OCI-LY7 (cell line): Measurements from ENCODE around the gene USE1. TPM values are rescaled to one million over a fixed set of nuclear protein-coding genes. Genes with fewer than 3 reads are reported as not detected.
A peak's percentile ranks its signal among the peaks of the same experiment; 100 is the strongest.

Experiments
- BruUV-seq: library from RNA; stranded (reverse); fragments of 400-500 nt; replicated peaks from 2 replicates; lab custom pipeline; 2021; lab: Mats Ljungman, UMichigan
- CTCF ChIA-PET: fragments of 300-600 bp; sonication (Branson Sonifier 250); formaldehyde crosslinking; loops from one replicate; lab custom pipeline; 2022; ENCODE audit warnings: antibody characterized with exemption; ENCODE audit not compliant: unreplicated experiment; lab: Charles Lee
- POLR2A ChIA-PET: fragments of 300-600 bp; sonication (Branson Sonifier 250); formaldehyde crosslinking; loops from one replicate; lab custom pipeline; 2022; ENCODE audit warnings: antibody characterized with exemption; lab: Charles Lee
- DNase-seq: peaks from one replicate; pipeline ENCODE4 v3.0.0-alpha.2; 2015; ENCODE audit warnings: low spot score
- H2AFZ ChIP-seq: fragments of 200-600 bp; sonication (generic), shearing (Covaris generic); 2 replicates; pipeline ENCODE4 v1.6.1; 2014; ENCODE audit warnings: mild to moderate bottlenecking, antibody characterized with exemption, low read length, moderate library complexity
- H3K27ac ChIP-seq: fragments of 200-600 bp; sonication (generic); 2 replicates; pipeline ENCODE4 v1.5.1; 2014; ENCODE audit warnings: mixed run types, low read depth, mild to moderate bottlenecking, moderate library complexity, low read length, inconsistent platforms; ENCODE audit not compliant: poor library complexity, severe bottlenecking
- H3K36me3 ChIP-seq: fragments of 200-600 bp; sonication (generic); 2 replicates; pipeline ENCODE4 v1.6.1; 2014; ENCODE audit warnings: mild to moderate bottlenecking, antibody characterized with exemption, low read length, moderate library complexity, mixed read lengths; ENCODE audit not compliant: insufficient read depth
- H3K4me1 ChIP-seq: fragments of 200-600 bp; sonication (generic); 2 replicates; pipeline ENCODE4 v1.5.1; 2014; ENCODE audit warnings: mild to moderate bottlenecking, low read length; ENCODE audit not compliant: insufficient read depth, poor library complexity, severe bottlenecking
- H3K4me2 ChIP-seq: fragments of 200-600 bp; sonication (generic); 2 replicates; pipeline ENCODE4 v1.6.1; 2014; ENCODE audit warnings: mild to moderate bottlenecking, low read length
- H3K4me3 ChIP-seq: fragments of 200-600 bp; sonication (generic); 2 replicates; pipeline ENCODE4 v1.5.1; 2014; ENCODE audit warnings: mild to moderate bottlenecking, low read depth, low read length; ENCODE audit not compliant: poor library complexity, severe bottlenecking
- H3K79me2 ChIP-seq: fragments of 200-600 bp; sonication (generic); 2 replicates; pipeline ENCODE4 v1.6.1; 2016; ENCODE audit warnings: low read depth, mild to moderate bottlenecking, low read length, moderate library complexity, mixed read lengths; ENCODE audit not compliant: insufficient read depth
- H3K9me2 ChIP-seq: fragments of 200-600 bp; sonication (generic); 2 replicates; pipeline ENCODE4 v1.6.1; 2016; ENCODE audit warnings: mild to moderate bottlenecking, low read length, mixed read lengths; ENCODE audit not compliant: insufficient read depth
- H3K9me3 ChIP-seq: fragments of 200-600 bp; sonication (generic); 2 replicates; pipeline ENCODE4 v1.6.1; 2014; ENCODE audit warnings: mild to moderate bottlenecking, mixed run types, low read length, mixed read lengths
- H4K20me1 ChIP-seq: fragments of 200-600 bp; sonication (generic); 2 replicates; pipeline ENCODE4 v1.6.1; 2014; ENCODE audit warnings: mild to moderate bottlenecking, antibody characterized with exemption, low read length, moderate library complexity, mixed read lengths; ENCODE audit not compliant: insufficient read depth
- EZH2phosphoT487 ChIP-seq: fragments of 200-600 bp; sonication (generic); IDR thresholded peaks from 2 replicates; pipeline ENCODE4 v1.6.1; 2018; ENCODE audit warnings: low read depth, borderline replicate concordance, mild to moderate bottlenecking, mixed run types, antibody characterized with exemption, low read length, moderate library complexity, mixed read lengths
- intact Hi-C: fragments of 100-400 bp; cut with micrococcal nuclease; formaldehyde crosslinking; loops from one replicate; pipeline ENCODE4 v1.10.0; 2022; ENCODE audit not compliant: unreplicated experiment
- total RNA-seq, 2 experiments: library from RNA; depleted of rRNA in 1 of 2; stranded (reverse); fragments of >200 nt in 1 of 2; shearing (Covaris generic) in 1 of 2; gene quantifications; 2 replicates each; pipeline ENCODE4 v1.2.3, GENCODE V29; 2014 to 2022
- TF ChIP-seq, protein P1 (sequence below): fragments of 200-600 bp; sonication (generic); conservative IDR thresholded peaks from 2 replicates; pipeline ENCODE4 v1.5.1; 2014; ENCODE audit warnings: mild to moderate bottlenecking, antibody characterized with exemption, low read length, moderate library complexity, mixed read lengths

Gene USE1
- total RNA-seq, 2 experiments from 2014 or later = 28.6 to 31.2 TPM

GRCh38 chr19:17170538-17171297 is 44.4 kb upstream of the USE1 start:
- no peaks in the 10 kb centered on the region for H3K9me3 ChIP-seq
- ChIA-PET CTCF (no interaction called here), POLR2A (interaction anchor here (0.6 to 1.0 kb wide), 3 partner anchors 10 to 20 kb away, joined by 3 read pairs; no protein-coding TSS in a partner anchor)
- no peaks in the 10 kb centered on the region for H4K20me1 ChIP-seq
- H3K9me2 ChIP-seq = no peaks in the 10 kb centered on the region
- peak; percentile 35 for DNase-seq
- no peaks in the 10 kb centered on the region for H3K79me2 ChIP-seq
- H3K4me3 ChIP-seq = no peak overlapping the region
- H3K27ac ChIP-seq = no peak overlapping the region
- TF ChIP-seq, protein P1, sequence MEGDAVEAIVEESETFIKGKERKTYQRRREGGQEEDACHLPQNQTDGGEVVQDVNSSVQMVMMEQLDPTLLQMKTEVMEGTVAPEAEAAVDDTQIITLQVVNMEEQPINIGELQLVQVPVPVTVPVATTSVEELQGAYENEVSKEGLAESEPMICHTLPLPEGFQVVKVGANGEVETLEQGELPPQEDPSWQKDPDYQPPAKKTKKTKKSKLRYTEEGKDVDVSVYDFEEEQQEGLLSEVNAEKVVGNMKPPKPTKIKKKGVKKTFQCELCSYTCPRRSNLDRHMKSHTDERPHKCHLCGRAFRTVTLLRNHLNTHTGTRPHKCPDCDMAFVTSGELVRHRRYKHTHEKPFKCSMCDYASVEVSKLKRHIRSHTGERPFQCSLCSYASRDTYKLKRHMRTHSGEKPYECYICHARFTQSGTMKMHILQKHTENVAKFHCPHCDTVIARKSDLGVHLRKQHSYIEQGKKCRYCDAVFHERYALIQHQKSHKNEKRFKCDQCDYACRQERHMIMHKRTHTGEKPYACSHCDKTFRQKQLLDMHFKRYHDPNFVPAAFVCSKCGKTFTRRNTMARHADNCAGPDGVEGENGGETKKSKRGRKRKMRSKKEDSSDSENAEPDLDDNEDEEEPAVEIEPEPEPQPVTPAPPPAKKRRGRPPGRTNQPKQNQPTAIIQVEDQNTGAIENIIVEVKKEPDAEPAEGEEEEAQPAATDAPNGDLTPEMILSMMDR = no peak
- no peak for TF ChIP-seq EZH2phosphoT487
- intact Hi-C loops = loop anchor here (1.0 kb wide), 1 partner anchor 39 kb away; no protein-coding TSS in a partner anchor
- no peak overlapping the region for H3K4me2 ChIP-seq
- H3K4me1 ChIP-seq = no peaks in the 10 kb centered on the region
- peaks cover 90% of the 10 kb centered on the region for H3K36me3 ChIP-seq
- BruUV-seq = no TSS peak
- H2AFZ ChIP-seq = no peak overlapping the region

- intact Hi-C loops = no loop called here
- Histone ChIP-seq H3K4me1 (no peaks in the 10 kb centered on the region), H3K9me2 (no peaks in the 10 kb centered on the region), H2AFZ (no peak overlapping the region), H3K36me3 (peaks cover 89% of the 10 kb centered on the region), H4K20me1 (no peaks in the 10 kb centered on the region), H3K4me3 (no peak overlapping the region), H3K27ac (no peak overlapping the region), H3K79me2 (no peaks in the 10 kb centered on the region), H3K9me3 (no peaks in the 10 kb centered on the region), H3K4me2 (no peak overlapping the region)
- DNase-seq = no peak
- ChIA-PET POLR2A (interaction anchor here (1.1 kb wide), 1 partner anchor 12 kb away, joined by 3 read pairs; no protein-coding TSS in a partner anchor), CTCF (no interaction called here)
- BruUV-seq = no TSS peak
- TF ChIP-seq EZH2phosphoT487 = no peak
- TF ChIP-seq, protein P1 = no peak
Measured at GRCh38 chr19:17171874-17172273, 43.3 kb upstream of the USE1 start.
